ENCODE measurements around the gene ZBTB11. TPM values are rescaled to one million over a fixed set of nuclear protein-coding genes. Genes with fewer than 3 reads are reported as not detected.

The ZBTB11 gene
- polyA plus RNA-seq, 1 of the 3 experiments (the other 2 are of a cell fraction), result 4.9 TPM

DNA sequence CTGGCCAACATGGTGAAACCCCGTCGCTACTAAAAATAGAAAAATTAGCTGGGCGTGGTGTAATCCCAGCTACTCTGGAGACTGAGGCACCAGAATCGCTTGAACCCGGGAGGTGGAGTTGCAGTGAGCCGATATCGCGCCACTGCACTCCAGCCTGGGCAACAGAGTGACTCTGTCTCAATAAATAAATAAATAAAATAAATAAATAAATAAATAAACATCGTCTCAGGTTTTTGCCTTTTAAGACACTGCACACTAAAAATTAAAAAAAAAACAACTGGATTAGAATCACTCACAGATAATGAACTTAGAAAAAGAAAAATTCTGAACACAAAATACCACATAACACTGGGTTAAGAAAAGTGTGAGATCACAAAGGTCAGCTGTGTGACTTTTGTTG is 2.4 kb downstream of the ZBTB11 start:
- no peak overlapping the region for H3K9ac ChIP-seq
- no peaks in the 10 kb centered on the region for H3K9me2 ChIP-seq
- ChIA-PET CTCF (interaction anchor here (1.3 to 3.9 kb wide), 3 partner anchors 9 to 12 kb away, joined by 4 to 21 read pairs (median 5); partner anchors contain the start of gene RPL24), POLR2A (no interaction called here)
- DNase-seq, result no peak
- TF ChIP-seq JUND (IDR thresholded peaks at IDR 0.05) (no peak), GABPA (IDR thresholded peaks at IDR 0.05; ENCODE audit: low read depth) (no peak), RAD21 (IDR thresholded peaks at IDR 0.05; ENCODE audit: low read length) (no peak), EP300 (IDR thresholded peaks at IDR 0.05; ENCODE audit: borderline replicate concordance in 1 of 2, low read depth in 1 of 2, low read length in 1 of 2) (no peak), SMC3 (IDR thresholded peaks at IDR 0.05; ENCODE audit: low read depth, low read length) (no peak), CHD2 (IDR thresholded peaks at IDR 0.05; ENCODE audit: low read length, partially characterized antibody) (no peak), FOSL2 (IDR thresholded peaks at IDR 0.05; ENCODE audit: borderline replicate concordance, low read depth) (no peak), MXI1 (IDR thresholded peaks at IDR 0.05; ENCODE audit: low read depth, low read length) (no peak), NRF1 (IDR thresholded peaks at IDR 0.05; ENCODE audit: low read depth, low read length) (no peak), ELF1 (IDR thresholded peaks at IDR 0.05) (no peak), EZH2phosphoT487 (IDR thresholded peaks at IDR 0.05; ENCODE audit: borderline replicate concordance, low read depth) (no peak), GATA2 (CRISPR knock-in tag; IDR thresholded peaks at IDR 0.05) (no peak), RFX5 (IDR thresholded peaks at IDR 0.05; ENCODE audit: low read length) (no peak), POLR2AphosphoS5 (IDR thresholded peaks at IDR 0.05; ENCODE audit: low read depth, low read length) (no peak)
- TF ChIP-seq, protein P1, sequence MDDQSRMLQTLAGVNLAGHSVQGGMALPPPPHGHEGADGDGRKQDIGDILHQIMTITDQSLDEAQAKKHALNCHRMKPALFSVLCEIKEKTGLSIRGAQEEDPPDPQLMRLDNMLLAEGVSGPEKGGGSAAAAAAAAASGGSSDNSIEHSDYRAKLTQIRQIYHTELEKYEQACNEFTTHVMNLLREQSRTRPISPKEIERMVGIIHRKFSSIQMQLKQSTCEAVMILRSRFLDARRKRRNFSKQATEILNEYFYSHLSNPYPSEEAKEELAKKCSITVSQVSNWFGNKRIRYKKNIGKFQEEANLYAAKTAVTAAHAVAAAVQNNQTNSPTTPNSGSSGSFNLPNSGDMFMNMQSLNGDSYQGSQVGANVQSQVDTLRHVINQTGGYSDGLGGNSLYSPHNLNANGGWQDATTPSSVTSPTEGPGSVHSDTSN (IDR thresholded peaks at IDR 0.05), result no peak
- TF ChIP-seq, protein P2, sequence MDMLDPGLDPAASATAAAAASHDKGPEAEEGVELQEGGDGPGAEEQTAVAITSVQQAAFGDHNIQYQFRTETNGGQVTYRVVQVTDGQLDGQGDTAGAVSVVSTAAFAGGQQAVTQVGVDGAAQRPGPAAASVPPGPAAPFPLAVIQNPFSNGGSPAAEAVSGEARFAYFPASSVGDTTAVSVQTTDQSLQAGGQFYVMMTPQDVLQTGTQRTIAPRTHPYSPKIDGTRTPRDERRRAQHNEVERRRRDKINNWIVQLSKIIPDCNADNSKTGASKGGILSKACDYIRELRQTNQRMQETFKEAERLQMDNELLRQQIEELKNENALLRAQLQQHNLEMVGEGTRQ (IDR thresholded peaks at IDR 0.05; ENCODE audit: borderline replicate concordance, low read depth, low read length), result no peak
- TF ChIP-seq, protein P3, sequence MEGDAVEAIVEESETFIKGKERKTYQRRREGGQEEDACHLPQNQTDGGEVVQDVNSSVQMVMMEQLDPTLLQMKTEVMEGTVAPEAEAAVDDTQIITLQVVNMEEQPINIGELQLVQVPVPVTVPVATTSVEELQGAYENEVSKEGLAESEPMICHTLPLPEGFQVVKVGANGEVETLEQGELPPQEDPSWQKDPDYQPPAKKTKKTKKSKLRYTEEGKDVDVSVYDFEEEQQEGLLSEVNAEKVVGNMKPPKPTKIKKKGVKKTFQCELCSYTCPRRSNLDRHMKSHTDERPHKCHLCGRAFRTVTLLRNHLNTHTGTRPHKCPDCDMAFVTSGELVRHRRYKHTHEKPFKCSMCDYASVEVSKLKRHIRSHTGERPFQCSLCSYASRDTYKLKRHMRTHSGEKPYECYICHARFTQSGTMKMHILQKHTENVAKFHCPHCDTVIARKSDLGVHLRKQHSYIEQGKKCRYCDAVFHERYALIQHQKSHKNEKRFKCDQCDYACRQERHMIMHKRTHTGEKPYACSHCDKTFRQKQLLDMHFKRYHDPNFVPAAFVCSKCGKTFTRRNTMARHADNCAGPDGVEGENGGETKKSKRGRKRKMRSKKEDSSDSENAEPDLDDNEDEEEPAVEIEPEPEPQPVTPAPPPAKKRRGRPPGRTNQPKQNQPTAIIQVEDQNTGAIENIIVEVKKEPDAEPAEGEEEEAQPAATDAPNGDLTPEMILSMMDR (IDR thresholded peaks at IDR 0.05), result no peak
- TF ChIP-seq, protein P4, sequence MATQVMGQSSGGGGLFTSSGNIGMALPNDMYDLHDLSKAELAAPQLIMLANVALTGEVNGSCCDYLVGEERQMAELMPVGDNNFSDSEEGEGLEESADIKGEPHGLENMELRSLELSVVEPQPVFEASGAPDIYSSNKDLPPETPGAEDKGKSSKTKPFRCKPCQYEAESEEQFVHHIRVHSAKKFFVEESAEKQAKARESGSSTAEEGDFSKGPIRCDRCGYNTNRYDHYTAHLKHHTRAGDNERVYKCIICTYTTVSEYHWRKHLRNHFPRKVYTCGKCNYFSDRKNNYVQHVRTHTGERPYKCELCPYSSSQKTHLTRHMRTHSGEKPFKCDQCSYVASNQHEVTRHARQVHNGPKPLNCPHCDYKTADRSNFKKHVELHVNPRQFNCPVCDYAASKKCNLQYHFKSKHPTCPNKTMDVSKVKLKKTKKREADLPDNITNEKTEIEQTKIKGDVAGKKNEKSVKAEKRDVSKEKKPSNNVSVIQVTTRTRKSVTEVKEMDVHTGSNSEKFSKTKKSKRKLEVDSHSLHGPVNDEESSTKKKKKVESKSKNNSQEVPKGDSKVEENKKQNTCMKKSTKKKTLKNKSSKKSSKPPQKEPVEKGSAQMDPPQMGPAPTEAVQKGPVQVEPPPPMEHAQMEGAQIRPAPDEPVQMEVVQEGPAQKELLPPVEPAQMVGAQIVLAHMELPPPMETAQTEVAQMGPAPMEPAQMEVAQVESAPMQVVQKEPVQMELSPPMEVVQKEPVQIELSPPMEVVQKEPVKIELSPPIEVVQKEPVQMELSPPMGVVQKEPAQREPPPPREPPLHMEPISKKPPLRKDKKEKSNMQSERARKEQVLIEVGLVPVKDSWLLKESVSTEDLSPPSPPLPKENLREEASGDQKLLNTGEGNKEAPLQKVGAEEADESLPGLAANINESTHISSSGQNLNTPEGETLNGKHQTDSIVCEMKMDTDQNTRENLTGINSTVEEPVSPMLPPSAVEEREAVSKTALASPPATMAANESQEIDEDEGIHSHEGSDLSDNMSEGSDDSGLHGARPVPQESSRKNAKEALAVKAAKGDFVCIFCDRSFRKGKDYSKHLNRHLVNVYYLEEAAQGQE (IDR thresholded peaks at IDR 0.05; ENCODE audit: low read depth, low read length), result no peak
- peak overlapping the region; percentile 98 for H3K4me2 ChIP-seq
- no peak overlapping the region for H3K4me3 ChIP-seq (ENCODE audit: low read depth in 2 of 2, low read length in 1 of 2)
- H3K79me2 ChIP-seq (ENCODE audit: insufficient read depth), result peaks cover 72% of the 10 kb centered on the region
- H3K27ac ChIP-seq (ENCODE audit: low read depth in 2 of 2, low read length in 1 of 2), result no peak overlapping the region
- H3K9me3 ChIP-seq, result no peaks in the 10 kb centered on the region
- H3K4me1 ChIP-seq (ENCODE audit: control insufficient read depth in 1 of 2, insufficient read depth in 2 of 2, low read depth in 1 of 2, low read length in 1 of 2), result peaks cover 10 to 15% of the 10 kb centered on the region in 2 experiments; a peak in 3 of 4 replicates
- H2AFZ ChIP-seq (ENCODE audit: low read depth), result no peak overlapping the region
- H4K20me1 ChIP-seq (ENCODE audit: insufficient read depth), result peaks cover 9% of the 10 kb centered on the region
- H3K36me3 ChIP-seq (replicated peaks in 1 of 2; ENCODE audit: control insufficient read depth in 1 of 2, insufficient read depth in 2 of 2, low read length in 1 of 2), result peaks cover 15 to 32% of the 10 kb centered on the region in 2 experiments
- H3K27me3 ChIP-seq (ENCODE audit: insufficient read depth), result no peaks in the 10 kb centered on the region
- 88% methylated on average over 9 of the region's 9 CpGs for WGBS (ENCODE audit: low lambda C conversion rate)
- H3F3A ChIP-seq (replicated peaks; ENCODE audit: insufficient read depth), result peaks cover 26% of the 10 kb centered on the region
